Stimulated activated CD4-positive, alpha-beta T cell treated with anti-CD3 and anti-CD28 coated beads, Interleukin-4, amount 100 ng/mL, for 48 hours (primary cell): ENCODE results near the gene WFDC11.

Experiments used
- DNase-seq, 2 donors: peaks; one replicate each; pipeline ENCODE4 v3.0.0-alpha.2; 2020; ENCODE audit warnings: low read depth in 2 of 2

The WFDC11 gene

DNA sequence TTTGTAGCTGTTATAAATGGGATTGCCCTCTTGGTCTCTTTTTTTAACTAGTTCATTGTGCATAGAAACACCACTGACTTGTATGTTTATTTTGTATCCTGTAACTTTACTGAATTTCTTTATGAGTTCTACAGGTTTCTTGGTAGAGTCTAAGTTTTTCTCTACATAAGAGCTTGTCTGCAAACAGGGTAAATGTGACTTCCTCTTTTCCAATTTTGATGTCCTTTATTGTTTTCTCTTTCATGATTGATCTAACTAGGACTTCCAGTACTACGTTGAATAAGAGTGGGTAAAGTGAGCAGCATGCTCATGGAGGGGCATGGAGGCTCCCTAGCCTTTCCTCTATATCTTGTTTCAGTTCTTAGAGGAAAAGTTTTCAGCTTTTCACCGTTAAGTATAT, 43.5 kb downstream of the WFDC11 start:
- no peak for DNase-seq

DNA sequence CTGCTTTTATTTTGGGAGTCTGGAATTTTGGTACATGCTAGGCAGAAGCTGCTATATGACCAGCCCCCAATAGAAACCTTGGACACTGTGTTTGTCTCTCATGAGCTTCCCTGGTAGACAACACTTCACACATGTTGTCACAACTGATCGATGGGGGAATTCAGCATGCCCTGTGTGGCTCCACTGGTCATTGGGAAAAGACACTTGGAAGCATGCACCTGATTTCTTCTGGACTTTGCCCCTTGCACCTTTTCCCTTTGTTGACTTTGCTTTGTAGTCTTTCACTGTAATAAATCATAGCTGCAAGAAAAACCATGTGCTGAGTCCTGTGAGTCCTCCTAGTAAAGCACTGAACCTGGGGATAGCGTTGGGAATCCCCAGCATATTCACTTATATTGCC, 48.4 kb downstream of the WFDC11 start:
- DNase-seq: no peak

DNA sequence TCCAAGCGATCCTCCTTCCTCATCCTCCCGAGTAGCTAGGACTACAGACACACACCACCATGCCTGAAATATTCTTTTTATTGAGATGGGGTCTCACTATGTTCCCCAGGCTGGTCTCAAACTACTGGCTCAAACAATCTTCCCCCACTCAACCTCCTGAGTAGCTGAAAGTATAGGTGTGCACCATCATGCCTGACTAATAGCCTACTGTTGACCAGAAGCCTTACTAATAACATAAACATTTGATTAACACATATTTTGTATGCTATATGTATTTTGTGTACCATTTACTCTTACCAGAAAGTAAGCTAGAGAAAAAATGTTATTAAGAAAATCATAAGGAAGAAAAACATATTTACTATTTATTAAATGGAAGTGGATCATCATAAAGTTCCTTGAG, 52.4 kb downstream of the WFDC11 start:
- no peak for DNase-seq

DNA sequence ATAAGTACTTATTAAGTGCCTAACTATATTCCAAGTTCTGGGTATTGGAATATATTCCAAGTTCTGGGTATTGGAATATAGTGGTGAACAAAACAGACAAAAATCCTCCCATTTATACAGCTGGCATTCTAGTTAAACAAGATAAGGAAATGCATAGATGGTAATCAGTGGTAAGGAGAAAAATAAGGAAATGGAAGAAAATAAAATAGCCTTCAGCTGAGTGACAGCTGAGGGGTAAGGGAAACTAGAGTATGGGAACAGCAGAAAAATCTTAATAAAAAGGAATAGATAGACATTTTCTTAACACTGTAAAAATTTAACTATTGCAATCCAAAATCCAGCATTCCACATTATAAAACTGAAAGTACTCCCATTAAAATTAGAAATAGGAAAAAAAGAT, 57.7 kb downstream of the WFDC11 start:
- DNase-seq: no peak

DNA sequence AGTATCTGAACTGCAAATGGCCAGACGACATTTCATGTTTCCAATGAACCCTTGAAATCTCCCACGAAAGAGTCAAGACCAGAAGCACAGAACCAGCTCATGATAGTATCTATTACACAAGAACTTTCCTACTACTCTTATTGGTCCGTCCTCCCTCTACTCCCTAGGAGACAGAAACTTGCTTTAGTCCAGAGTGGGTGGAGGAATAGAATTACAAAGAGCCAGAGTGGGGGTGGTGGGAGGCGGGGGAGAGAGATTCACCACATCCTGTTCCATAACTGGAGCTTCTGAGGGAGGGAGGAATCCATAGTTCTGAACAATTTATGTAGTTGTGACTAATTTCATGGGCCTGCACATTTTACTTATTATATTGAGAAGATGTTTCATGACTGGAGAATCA, 59.0 kb downstream of the WFDC11 start:
- peak; percentile 37 to 60 for DNase-seq

DNA sequence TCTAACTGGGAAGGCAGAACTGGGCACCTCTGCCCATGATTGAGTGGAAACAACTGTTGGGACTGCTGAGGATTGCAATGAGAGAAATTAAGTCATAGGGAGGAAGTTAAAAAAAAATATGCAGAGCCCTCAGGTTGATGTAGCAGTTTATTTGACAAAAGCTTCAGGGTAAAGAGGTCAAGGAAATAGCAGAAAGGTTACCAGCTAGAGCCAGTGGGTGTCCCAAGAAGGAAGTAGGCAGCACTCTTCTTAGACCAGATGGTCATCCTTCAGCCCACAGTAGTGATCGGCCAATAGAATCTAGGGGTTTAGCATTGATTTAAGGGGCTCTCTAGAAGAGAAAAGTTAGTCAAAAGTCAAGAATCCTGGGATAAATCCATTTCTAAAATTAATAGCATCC, 62.2 kb downstream of the WFDC11 start:
- DNase-seq: no peak
